ENCODE measurements around the gene TCF7.

GRCh38 chr5:134162592-134162991, 48.1 kb downstream of the TCF7 start:
- TF ChIP-seq EP300 (IDR thresholded peaks at IDR 0.05), result no peak
- no peak for TF ChIP-seq POLR2AphosphoS5 (IDR thresholded peaks at IDR 0.05)
